Activated T-cell treated with anti-CD3 and anti-CD28 coated beads, Interleukin-2, amount 50 U/mL, for 48 hours (primary cell): Measurements from ENCODE around the gene LRP8.

Experiments
- DNase-seq, 2 experiments: peaks; one replicate each; pipeline ENCODE4 v3.0.0-alpha.2; 2020

LRP8 gene

GRCh38 chr1:53257454-53258081 lies 70.3 kb downstream of the LRP8 start:
- DNase-seq = no peak

- no peak for DNase-seq
These were observed 71.1 kb downstream of the LRP8 start for GRCh38 chr1:53256511-53257453.

GRCh38 chr1:53255031-53255430 lies 72.8 kb downstream of the LRP8 start:
- DNase-seq = no peak

- no peak for DNase-seq
These were observed 73.7 kb downstream of the LRP8 start for GRCh38 chr1:53254011-53254640.

- DNase-seq = no peak
These were observed 77.5 kb downstream of the LRP8 start for GRCh38 chr1:53250325-53250724.

- DNase-seq = no peak
These were observed 78.2 kb downstream of the LRP8 start for GRCh38 chr1:53249706-53250105.

- DNase-seq = no peak
These were observed 81.4 kb downstream of the LRP8 start for GRCh38 chr1:53246261-53247134.

- DNase-seq = no peak
These were observed 83.7 kb downstream of the LRP8 start for GRCh38 chr1:53244141-53244540.

- no peak for DNase-seq
These were observed 85.5 kb downstream of the LRP8 start for GRCh38 chr1:53242381-53242780.

GRCh38 chr1:53241828-53242227 lies 86.0 kb downstream of the LRP8 start:
- DNase-seq = no peak

- peak; percentile 95 to 97 for DNase-seq
These were observed 89.4 kb downstream of the LRP8 start, which contains the start of gene MAGOH for GRCh38 chr1:53238197-53239155. Gene MAGOH (minus strand): TSS chr1:53238518. CDS start chr1:53238448, 70 bp downstream.

GRCh38 chr1:53237638-53238037 lies 90.2 kb downstream of the LRP8 start:
- DNase-seq = no peak

GRCh38 chr1:53220962-53221286 lies 106.9 kb downstream of the LRP8 start:
- DNase-seq = no peak

GRCh38 chr1:53220171-53220961 lies 107.5 kb downstream of the LRP8 start, which contains the start of gene CZIB:
Gene CZIB (minus strand): TSS chr1:53220634. CDS start chr1:53220575, 59 bp downstream.
- DNase-seq = peak; percentile 96 to 97

GRCh38 chr1:53219711-53220110 lies 108.2 kb downstream of the LRP8 start:
- DNase-seq = no peak

GRCh38 chr1:53218201-53218600 lies 109.7 kb downstream of the LRP8 start:
- no peak for DNase-seq

- DNase-seq = no peak
These were observed 113.4 kb downstream of the LRP8 start for GRCh38 chr1:53214376-53214940.

- no peak for DNase-seq
These were observed 116.9 kb downstream of the LRP8 start for GRCh38 chr1:53210954-53211353.

- DNase-seq = no peak
These were observed 117.5 kb downstream of the LRP8 start for GRCh38 chr1:53210352-53210751.

GRCh38 chr1:53207726-53208125 lies 120.1 kb downstream of the LRP8 start:
- no peak for DNase-seq
